H9 (cell line): ENCODE results near the gene DMWD. TPM values are rescaled to one million over a fixed set of nuclear protein-coding genes. Genes with fewer than 3 reads are reported as not detected.

Experiments used
- DNase-seq: peaks from one replicate; pipeline ENCODE4 v3.0.0-alpha.2; 2017
- H2AFZ ChIP-seq: one replicate; pipeline ENCODE4 v1.6.1; 2013; ENCODE audit warnings: mild to moderate bottlenecking, low read length, control low read depth, moderate library complexity
- H2AK5ac ChIP-seq: 2 replicates; pipeline ENCODE4 v1.6.1; 2013; ENCODE audit warnings: low read length, control low read depth, mixed read lengths; ENCODE audit not compliant: insufficient read length
- H2BK120ac ChIP-seq: one replicate; pipeline ENCODE4 v1.6.1; 2013; ENCODE audit warnings: low read depth, mild to moderate bottlenecking, low read length, control low read depth, inconsistent platforms; ENCODE audit not compliant: poor library complexity, severe bottlenecking
- H2BK12ac ChIP-seq: 2 replicates; pipeline ENCODE4 v1.6.1; 2013; ENCODE audit warnings: low read length, control low read depth, mixed read lengths, low read depth; ENCODE audit not compliant: insufficient read length
- H2BK15ac ChIP-seq: 2 replicates; pipeline ENCODE4 v1.6.1; 2013; ENCODE audit warnings: low read depth, low read length, control low read depth
- H2BK20ac ChIP-seq: one replicate; pipeline ENCODE4 v1.6.1; 2013; ENCODE audit warnings: low read depth, mild to moderate bottlenecking, low read length, control low read depth, inconsistent platforms; ENCODE audit not compliant: poor library complexity, severe bottlenecking
- H2BK5ac ChIP-seq: 2 replicates; pipeline ENCODE4 v1.6.1; 2013; ENCODE audit warnings: low read length, control low read depth, mixed read lengths; ENCODE audit not compliant: insufficient read length
- H3K14ac ChIP-seq: 2 replicates; pipeline ENCODE4 v1.6.1; 2013; ENCODE audit warnings: low read length, control low read depth; ENCODE audit not compliant: insufficient read depth
- H3K18ac ChIP-seq: 2 replicates; pipeline ENCODE4 v1.6.1; 2013; ENCODE audit warnings: low read depth, mild to moderate bottlenecking, mixed read lengths, low read length, control low read depth; ENCODE audit not compliant: insufficient read length
- H3K23ac ChIP-seq: 2 replicates; pipeline ENCODE4 v1.6.1; 2013; ENCODE audit warnings: low read length, control low read depth, mixed read lengths, low read depth; ENCODE audit not compliant: insufficient read length
- H3K23me2 ChIP-seq: 2 replicates; pipeline ENCODE4 v1.6.1; 2013; ENCODE audit warnings: low read depth, mild to moderate bottlenecking, mixed read lengths, low read length, control low read depth; ENCODE audit not compliant: insufficient read length, poor library complexity, severe bottlenecking
- H3K27ac ChIP-seq: 2 replicates; pipeline ENCODE4 v1.5.1; 2013; ENCODE audit warnings: low read length, control low read depth, mixed read lengths, low read depth; ENCODE audit not compliant: insufficient read length
- H3K27me3 ChIP-seq: 2 replicates; pipeline ENCODE4 v1.6.1; 2013; ENCODE audit warnings: low read length, control low read depth, inconsistent platforms; ENCODE audit not compliant: insufficient read depth
- H3K4ac ChIP-seq: 2 replicates; pipeline ENCODE4 v1.6.1; 2013; ENCODE audit warnings: low read depth, mild to moderate bottlenecking, control low read depth, inconsistent platforms, low read length, moderate library complexity
- H3K4me1 ChIP-seq: 2 replicates; pipeline ENCODE4 v1.6.1; 2013; ENCODE audit warnings: low read length, control low read depth, inconsistent platforms; ENCODE audit not compliant: insufficient read depth
- H3K4me2 ChIP-seq: 2 replicates; pipeline ENCODE4 v1.6.1; 2013; ENCODE audit warnings: low read length, control low read depth, mixed read lengths; ENCODE audit not compliant: insufficient read length, insufficient read depth
- H3K56ac ChIP-seq: 2 replicates; pipeline ENCODE4 v1.6.1; 2013; ENCODE audit warnings: low read depth, mild to moderate bottlenecking, mixed read lengths, low read length, control low read depth; ENCODE audit not compliant: insufficient read length
- H3K79me1 ChIP-seq: 2 replicates; pipeline ENCODE4 v1.6.1; 2013; ENCODE audit warnings: low read depth, mild to moderate bottlenecking, moderate library complexity, low read length, control low read depth, inconsistent platforms; ENCODE audit not compliant: insufficient read depth, poor library complexity, severe bottlenecking
- H3K79me2 ChIP-seq: 2 replicates; pipeline ENCODE4 v1.6.1; 2013; ENCODE audit warnings: low read length, control low read depth, inconsistent platforms; ENCODE audit not compliant: insufficient read depth
- H3K9ac ChIP-seq: 2 replicates; pipeline ENCODE4 v1.6.1; 2013; ENCODE audit warnings: low read length, control low read depth, mixed read lengths; ENCODE audit not compliant: insufficient read length; ENCODE audit errors: extremely low read depth
- H3K9me3 ChIP-seq: one replicate; pipeline ENCODE4 v1.6.1; 2013; ENCODE audit warnings: low read depth, low read length, inconsistent platforms; ENCODE audit not compliant: control insufficient read depth
- H3T11ph ChIP-seq: one replicate; pipeline ENCODE4 v1.6.1; 2013; ENCODE audit warnings: mild to moderate bottlenecking, low read length, control low read depth, inconsistent platforms
- H4K20me1 ChIP-seq: one replicate; pipeline ENCODE4 v1.6.1; 2013; ENCODE audit not compliant: control insufficient read depth, insufficient read length, insufficient read depth
- H4K5ac ChIP-seq: 2 replicates; pipeline ENCODE4 v1.6.1; 2013; ENCODE audit warnings: low read depth, mild to moderate bottlenecking, mixed read lengths, low read length, control low read depth; ENCODE audit not compliant: insufficient read length
- H4K8ac ChIP-seq: replicated peaks from 2 replicates; pipeline ENCODE4 v1.6.1; 2013; ENCODE audit warnings: low read length, control low read depth, mixed read lengths, low read depth; ENCODE audit not compliant: insufficient read length
- H4K91ac ChIP-seq: 2 replicates; pipeline ENCODE4 v1.6.1; 2013; ENCODE audit warnings: low read depth, mild to moderate bottlenecking, moderate library complexity, mixed read lengths, low read length, control low read depth; ENCODE audit not compliant: insufficient read length
- H3K27ac Mint-ChIP-seq, 3 experiments: 2 replicates in 2 of 3; 3 replicates in 1 of 3; pipeline ENCODE4 v1.8.0; 2020 to 2021; ENCODE audit warnings: mixed read lengths in 3 of 3, mild to moderate bottlenecking in 1 of 3, moderate library complexity in 1 of 3
- H3K27me3 Mint-ChIP-seq: 2 replicates; pipeline ENCODE4 v1.8.0; 2021; ENCODE audit warnings: low read depth, mild to moderate bottlenecking, moderate library complexity, mixed read lengths
- H3K36me3 Mint-ChIP-seq, 3 experiments: 2 replicates in 2 of 3; 3 replicates in 1 of 3; pipeline ENCODE4 v1.8.0; 2020 to 2021; ENCODE audit warnings: low read depth in 3 of 3, mixed read lengths in 3 of 3; ENCODE audit not compliant: insufficient read depth in 1 of 3
- H3K4me1 Mint-ChIP-seq, 2 experiments: 2 replicates each; pipeline ENCODE4 v1.8.0; 2020; ENCODE audit warnings: mixed read lengths in 2 of 2
- H3K4me3 Mint-ChIP-seq, 2 experiments: 2 replicates in 1 of 2; 3 replicates in 1 of 2; pipeline ENCODE4 v1.8.0; 2020 to 2021; ENCODE audit warnings: mild to moderate bottlenecking in 2 of 2, mixed read lengths in 2 of 2, moderate library complexity in 1 of 2
- H3K9me3 Mint-ChIP-seq, 2 experiments: 2 replicates in 1 of 2; 3 replicates in 1 of 2; pipeline ENCODE4 v1.8.0; 2020; ENCODE audit warnings: mild to moderate bottlenecking in 2 of 2, mixed read lengths in 2 of 2, moderate library complexity in 1 of 2
- WGBS: extraction: QIAGEN DNeasy Blood & Tissue Kit; methylation state at CpG from one replicate; pipeline ENCODE4 v1.1.7; 2013; ENCODE audit warnings: missing lambda C conversion rate, low lambda C conversion rate, mixed read lengths; ENCODE audit not compliant: insufficient read length; ENCODE audit errors: extremely low coverage; 5-methylcytosine and 5-hydroxymethylcytosine counted together
- total RNA-seq: library from RNA; stranded (reverse); gene quantifications from 2 replicates; pipeline ENCODE4 v1.2.1, GENCODE V29; 2021
- TF ChIP-seq, protein P1 (sequence below): fragments of 200-600 bp; sonication (generic); conservative IDR thresholded peaks from 3 replicates; pipeline ENCODE4 v1.8.0; 2021; ENCODE audit warnings: antibody characterized with exemption, mild to moderate bottlenecking

DMWD gene
- total RNA-seq, 1 experiment from 2014 or later = 75.1 TPM

DNA sequence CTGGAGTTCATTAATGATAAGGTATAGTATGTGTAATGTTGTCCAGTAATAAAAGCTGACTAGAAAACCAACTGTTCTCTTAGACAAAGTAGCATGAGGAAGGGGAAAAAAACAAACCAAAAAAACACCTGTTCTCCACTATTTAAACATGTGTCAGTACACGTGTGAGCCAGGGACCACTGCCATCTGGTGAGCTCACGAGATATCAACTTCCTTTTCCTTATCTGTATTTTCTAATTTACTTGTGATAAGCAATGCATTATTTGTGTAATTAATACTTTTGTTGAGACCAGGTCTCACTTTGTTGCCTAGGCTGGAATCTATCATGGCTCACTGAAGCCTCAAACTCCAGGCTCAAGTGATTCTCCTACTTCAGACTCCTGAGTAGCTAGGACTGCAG is 19.3 kb downstream of the DMWD start:
- peak overlapping the region in 1 of 2 experiments; percentile 19; a peak in 1 of 5 replicates for H3K4me3 Mint-ChIP-seq
- Histone ChIP-seq H3K4me2 (no peak overlapping the region), H3K27ac (no peak overlapping the region), H2BK15ac (no peak overlapping the region), H3K79me1 (no peaks in the 10 kb centered on the region), H3K27me3 (no peaks in the 10 kb centered on the region), H3K23ac (no peak overlapping the region), H3K18ac (no peak overlapping the region), H2BK120ac (no peak overlapping the region), H3K9ac (no peak overlapping the region), H3K9me3 (no peaks in the 10 kb centered on the region), H3K56ac (no peak overlapping the region), H4K91ac (no peak overlapping the region), H3K4ac (no peak overlapping the region), H2BK12ac (no peak overlapping the region), H3T11ph (no peak overlapping the region), H3K79me2 (no peaks in the 10 kb centered on the region), H2BK5ac (no peak overlapping the region), H3K14ac (no peak overlapping the region), H3K23me2 (peaks cover 9% of the 10 kb centered on the region), H2AFZ (no peak overlapping the region), H4K20me1 (no peaks in the 10 kb centered on the region), H4K5ac (no peak overlapping the region), H3K4me1 (no peaks in the 10 kb centered on the region), H2AK5ac (no peak overlapping the region), H4K8ac (no peak overlapping the region), H2BK20ac (no peak overlapping the region)
- H3K4me1 Mint-ChIP-seq = peaks cover 7 to 13% of the 10 kb centered on the region in 2 experiments
- DNase-seq = no peak
- TF ChIP-seq, protein P1, sequence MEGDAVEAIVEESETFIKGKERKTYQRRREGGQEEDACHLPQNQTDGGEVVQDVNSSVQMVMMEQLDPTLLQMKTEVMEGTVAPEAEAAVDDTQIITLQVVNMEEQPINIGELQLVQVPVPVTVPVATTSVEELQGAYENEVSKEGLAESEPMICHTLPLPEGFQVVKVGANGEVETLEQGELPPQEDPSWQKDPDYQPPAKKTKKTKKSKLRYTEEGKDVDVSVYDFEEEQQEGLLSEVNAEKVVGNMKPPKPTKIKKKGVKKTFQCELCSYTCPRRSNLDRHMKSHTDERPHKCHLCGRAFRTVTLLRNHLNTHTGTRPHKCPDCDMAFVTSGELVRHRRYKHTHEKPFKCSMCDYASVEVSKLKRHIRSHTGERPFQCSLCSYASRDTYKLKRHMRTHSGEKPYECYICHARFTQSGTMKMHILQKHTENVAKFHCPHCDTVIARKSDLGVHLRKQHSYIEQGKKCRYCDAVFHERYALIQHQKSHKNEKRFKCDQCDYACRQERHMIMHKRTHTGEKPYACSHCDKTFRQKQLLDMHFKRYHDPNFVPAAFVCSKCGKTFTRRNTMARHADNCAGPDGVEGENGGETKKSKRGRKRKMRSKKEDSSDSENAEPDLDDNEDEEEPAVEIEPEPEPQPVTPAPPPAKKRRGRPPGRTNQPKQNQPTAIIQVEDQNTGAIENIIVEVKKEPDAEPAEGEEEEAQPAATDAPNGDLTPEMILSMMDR = no peak
- WGBS = no CpG with 5 or more reads among the region's 2 CpGs
- H3K27ac Mint-ChIP-seq = no peak overlapping the region
- H3K36me3 Mint-ChIP-seq = peaks cover 14 to 44% (median 35%) of the 10 kb centered on the region in 3 experiments
- H3K27me3 Mint-ChIP-seq = peaks cover 3% of the 10 kb centered on the region
- no peaks in the 10 kb centered on the region; a peak in 1 of 5 replicates for H3K9me3 Mint-ChIP-seq
